ENCODE data around the gene NHEJ1. TPM values are rescaled to one million over a fixed set of nuclear protein-coding genes. Genes with fewer than 3 reads are reported as not detected.

Gene NHEJ1
- total RNA-seq, 1 donor from 2014 or later, result 10.8 TPM

- Histone ChIP-seq H3K9me3 (ENCODE audit: insufficient read depth, low read depth, low read length) (no peaks in the 10 kb centered on the region), H3K27ac (ENCODE audit: low read depth, low read length) (no peak overlapping the region), H3K4me1 (ENCODE audit: insufficient read depth, low read length) (no peaks in the 10 kb centered on the region), H3K4me3 (ENCODE audit: insufficient read depth, low read depth, low read length) (no peak overlapping the region), H3K79me2 (ENCODE audit: insufficient read depth, low read length) (no peaks in the 10 kb centered on the region), H3K9ac (ENCODE audit: low read length) (no peak overlapping the region), H4K20me1 (ENCODE audit: insufficient read depth, low read length) (no peaks in the 10 kb centered on the region), H3K4me2 (ENCODE audit: low read length) (no peak overlapping the region), H2AFZ (ENCODE audit: low read depth, low read length) (no peak overlapping the region), H3K27me3 (ENCODE audit: insufficient read depth, low read length) (peaks cover 55% of the 10 kb centered on the region), H3K36me3 (ENCODE audit: insufficient read depth, low read length) (no peaks in the 10 kb centered on the region)
- H3K4me1 Mint-ChIP-seq (ENCODE audit: low read depth, unreplicated experiment), result no peaks in the 10 kb centered on the region
- DNase-seq (ENCODE audit: low read depth) (no peak), FAIRE-seq (no peak)
- H3K4me3 Mint-ChIP-seq (ENCODE audit: unreplicated experiment), result no peak overlapping the region
- TF ChIP-seq EZH2 (IDR thresholded peaks at IDR 0.05; ENCODE audit: insufficient read depth, low read length) (no peak), CTCF (IDR thresholded peaks at IDR 0.05; ENCODE audit: insufficient read depth, low read depth, low read length) (no peak)
- H3K36me3 Mint-ChIP-seq (ENCODE audit: low read depth, unreplicated experiment), result no peaks in the 10 kb centered on the region
- H3K9me3 Mint-ChIP-seq (ENCODE audit: unreplicated experiment), result no peaks in the 10 kb centered on the region
- H3K27ac Mint-ChIP-seq (ENCODE audit: unreplicated experiment), result no peak overlapping the region
- peaks cover 80% of the 10 kb centered on the region for H3K27me3 Mint-ChIP-seq (ENCODE audit: low read depth, unreplicated experiment)
These were observed 122.7 kb downstream of the NHEJ1 start for GRCh38 chr2:219037783-219038499.

GRCh38 chr2:219035942-219036341 lies 124.7 kb downstream of the NHEJ1 start:
- Histone ChIP-seq H3K4me3 (ENCODE audit: insufficient read depth, low read depth, low read length) (no peak overlapping the region), H3K4me1 (ENCODE audit: insufficient read depth, low read length) (no peaks in the 10 kb centered on the region), H3K79me2 (ENCODE audit: insufficient read depth, low read length) (no peaks in the 10 kb centered on the region), H3K4me2 (ENCODE audit: low read length) (no peak overlapping the region), H3K27me3 (ENCODE audit: insufficient read depth, low read length) (peaks cover 43% of the 10 kb centered on the region), H3K9me3 (ENCODE audit: insufficient read depth, low read depth, low read length) (no peaks in the 10 kb centered on the region), H3K36me3 (ENCODE audit: insufficient read depth, low read length) (no peaks in the 10 kb centered on the region), H4K20me1 (ENCODE audit: insufficient read depth, low read length) (no peaks in the 10 kb centered on the region), H3K9ac (ENCODE audit: low read length) (no peak overlapping the region), H3K27ac (ENCODE audit: low read depth, low read length) (no peak overlapping the region), H2AFZ (ENCODE audit: low read depth, low read length) (no peak overlapping the region)
- no peak for DNase-seq (ENCODE audit: low read depth)
- no peak for FAIRE-seq
- H3K27me3 Mint-ChIP-seq (ENCODE audit: low read depth, unreplicated experiment), result peaks cover 82% of the 10 kb centered on the region
- no peak overlapping the region for H3K27ac Mint-ChIP-seq (ENCODE audit: unreplicated experiment)
- no peak overlapping the region for H3K4me3 Mint-ChIP-seq (ENCODE audit: unreplicated experiment)
- no peaks in the 10 kb centered on the region for H3K9me3 Mint-ChIP-seq (ENCODE audit: unreplicated experiment)
- TF ChIP-seq CTCF (IDR thresholded peaks at IDR 0.05; ENCODE audit: insufficient read depth, low read depth, low read length), result no peak
- no peak for TF ChIP-seq EZH2 (IDR thresholded peaks at IDR 0.05; ENCODE audit: insufficient read depth, low read length)
- H3K36me3 Mint-ChIP-seq (ENCODE audit: low read depth, unreplicated experiment), result no peaks in the 10 kb centered on the region
- H3K4me1 Mint-ChIP-seq (ENCODE audit: low read depth, unreplicated experiment), result no peaks in the 10 kb centered on the region

- Histone ChIP-seq H2AFZ (ENCODE audit: low read depth, low read length) (no peak overlapping the region), H3K79me2 (ENCODE audit: insufficient read depth, low read length) (no peaks in the 10 kb centered on the region), H3K4me3 (ENCODE audit: insufficient read depth, low read depth, low read length) (no peak overlapping the region), H3K36me3 (ENCODE audit: insufficient read depth, low read length) (no peaks in the 10 kb centered on the region), H3K27me3 (ENCODE audit: insufficient read depth, low read length) (peaks cover 34% of the 10 kb centered on the region), H3K9ac (ENCODE audit: low read length) (no peak overlapping the region), H3K4me1 (ENCODE audit: insufficient read depth, low read length) (no peaks in the 10 kb centered on the region), H3K9me3 (ENCODE audit: insufficient read depth, low read depth, low read length) (no peaks in the 10 kb centered on the region), H3K4me2 (ENCODE audit: low read length) (no peak overlapping the region), H3K27ac (ENCODE audit: low read depth, low read length) (no peak overlapping the region), H4K20me1 (ENCODE audit: insufficient read depth, low read length) (no peaks in the 10 kb centered on the region)
- no peak for DNase-seq (ENCODE audit: low read depth)
- no peaks in the 10 kb centered on the region for H3K36me3 Mint-ChIP-seq (ENCODE audit: low read depth, unreplicated experiment)
- no peak overlapping the region for H3K4me3 Mint-ChIP-seq (ENCODE audit: unreplicated experiment)
- no peaks in the 10 kb centered on the region for H3K4me1 Mint-ChIP-seq (ENCODE audit: low read depth, unreplicated experiment)
- TF ChIP-seq EZH2 (IDR thresholded peaks at IDR 0.05; ENCODE audit: insufficient read depth, low read length), result no peak
- TF ChIP-seq CTCF (IDR thresholded peaks at IDR 0.05; ENCODE audit: insufficient read depth, low read depth, low read length), result no peak
- no peak for FAIRE-seq
- no peaks in the 10 kb centered on the region for H3K9me3 Mint-ChIP-seq (ENCODE audit: unreplicated experiment)
- no peak overlapping the region for H3K27ac Mint-ChIP-seq (ENCODE audit: unreplicated experiment)
- peaks cover 75% of the 10 kb centered on the region for H3K27me3 Mint-ChIP-seq (ENCODE audit: low read depth, unreplicated experiment)
These were observed 125.8 kb downstream of the NHEJ1 start for GRCh38 chr2:219034823-219035222.
